Uterus (tissue), 4 donors: Measurements from ENCODE around the gene GPR32. TPM values are rescaled to one million over a fixed set of nuclear protein-coding genes. Genes with fewer than 3 reads are reported as not detected.
"Not testable (repeated sequence)": the region's sequence is repeated elsewhere in the genome, so short reads cannot be mapped to it uniquely, and the experiment has no call there.

Experiments used
- DNase-seq, 2 donors: peaks; one replicate each; pipeline ENCODE4 v3.0.0-alpha.2; 2019 to 2020
- H3K27ac ChIP-seq, 2 donors: fragments of 200-600 bp; sonication (generic); 1 replicate in 1 of 2; 2 replicates in 1 of 2; pipeline ENCODE4 v1.5.1; 2016 to 2018
- H3K27me3 ChIP-seq, 2 donors: fragments of 200-600 bp; sonication (generic); one replicate each; pipeline ENCODE4 v1.5.1; 2018 to 2019; ENCODE audit warnings: control low read depth in 1 of 2
- H3K36me3 ChIP-seq, 2 donors: fragments of 200-600 bp; sonication (generic); one replicate each; pipeline ENCODE4 v1.5.1; 2019; ENCODE audit warnings: control low read depth in 1 of 2
- H3K4me1 ChIP-seq, 2 donors: fragments of 200-600 bp; sonication (generic); one replicate each; pipeline ENCODE4 v1.5.1; 2018 to 2019; ENCODE audit warnings: control low read depth in 1 of 2
- H3K4me3 ChIP-seq, 2 donors: fragments of 200-600 bp; sonication (generic); 1 replicate in 1 of 2; 2 replicates in 1 of 2; pipeline ENCODE4 v1.5.1; 2018 to 2019; ENCODE audit warnings: mild to moderate bottlenecking in 1 of 2
- H3K9me3 ChIP-seq, 2 donors: fragments of 200-600 bp; sonication (generic); one replicate each; pipeline ENCODE4 v1.5.1; 2019; ENCODE audit warnings: control low read depth in 1 of 2
- CTCF ChIP-seq, 4 experiments: fragments of 200-600 bp in 2 of 4; fragments of 450-650 bp in 2 of 4; sonication (generic) in 2 of 4; IDR thresholded peaks; one replicate each; pipeline ENCODE4 v1.5.1; 2016 to 2019; ENCODE audit warnings: antibody characterized with exemption in 4 of 4, mild to moderate bottlenecking in 2 of 4, moderate library complexity in 1 of 4
- POLR2A ChIP-seq, 2 donors: fragments of 450-650 bp; IDR thresholded peaks; one replicate each; pipeline ENCODE4 v1.6.1; 2016; ENCODE audit warnings: antibody characterized with exemption in 2 of 2, mild to moderate bottlenecking in 1 of 2, moderate library complexity in 1 of 2
- intact Hi-C: fragments of 100-400 bp; cut with DNase I; formaldehyde crosslinking; loops from one replicate; pipeline ENCODE4 v1.15.1; 2023; ENCODE audit warnings: low total_unique reads
- total RNA-seq, 4 donors: library from RNA; depleted of rRNA in 3 of 4; stranded (reverse); fragments of >200 nt in 3 of 4; gene quantifications; one replicate each; pipeline versions ENCODE4 v1.1.0 to v1.2.4, GENCODE V29; 2014 to 2023
- donor health status: DM: yes; HTN: yes; CAD: no.

GPR32 gene
- total RNA-seq, 4 donors from 2014 or later, result not detected

- Histone ChIP-seq H3K27me3 (no peaks in the 10 kb centered on the region), H3K4me3 (no peak overlapping the region), H3K27ac (no peak overlapping the region), H3K4me1 (no peaks in the 10 kb centered on the region), H3K36me3 (no peaks in the 10 kb centered on the region), H3K9me3 (no peaks in the 10 kb centered on the region)
- intact Hi-C loops, result no loop called here
- no peak for DNase-seq
- no peak for TF ChIP-seq POLR2A (IDR thresholded peaks at IDR 0.05)
- no peak for TF ChIP-seq CTCF (IDR thresholded peaks at IDR 0.05)
These were observed 5.9 kb upstream of the GPR32 start for GRCh38 chr19:50764409-50764808.

GRCh38 chr19:50766746-50767145 lies 3.5 kb upstream of the GPR32 start:
- H3K9me3 ChIP-seq, H3K27me3 ChIP-seq, H3K4me3 ChIP-seq, H3K27ac ChIP-seq, intact Hi-C loops, H3K4me1 ChIP-seq, DNase-seq, H3K36me3 ChIP-seq: not testable (repeated sequence)

- H3K9me3 ChIP-seq, H3K4me1 ChIP-seq, H3K27ac ChIP-seq, H3K27me3 ChIP-seq, DNase-seq, H3K36me3 ChIP-seq, H3K4me3 ChIP-seq, intact Hi-C loops: not testable (repeated sequence)
These were observed 3.0 kb upstream of the GPR32 start for GRCh38 chr19:50767263-50767662.

- no peaks in the 10 kb centered on the region for H3K9me3 ChIP-seq
- H3K4me3 ChIP-seq, result no peak overlapping the region
- no peaks in the 10 kb centered on the region for H3K36me3 ChIP-seq
- no peaks in the 10 kb centered on the region for H3K27me3 ChIP-seq
- no peak overlapping the region for H3K27ac ChIP-seq
- TF ChIP-seq POLR2A (IDR thresholded peaks at IDR 0.05) (no peak), CTCF (IDR thresholded peaks at IDR 0.05) (no peak)
- intact Hi-C loops, result no loop called here
- no peak for DNase-seq
- no peaks in the 10 kb centered on the region for H3K4me1 ChIP-seq
These were observed 2.0 kb upstream of the GPR32 start for GRCh38 chr19:50768277-50768676.

- DNase-seq, result no peak
- no peaks in the 10 kb centered on the region for H3K36me3 ChIP-seq
- H3K27ac ChIP-seq, result no peak overlapping the region
- no peaks in the 10 kb centered on the region for H3K27me3 ChIP-seq
- no peaks in the 10 kb centered on the region for H3K4me1 ChIP-seq
- H3K4me3 ChIP-seq, result no peak overlapping the region
- H3K9me3 ChIP-seq, result no peaks in the 10 kb centered on the region
- intact Hi-C loops, result loop anchor here (10.0 kb wide), 1 partner anchor 416 kb away; no protein-coding TSS in a partner anchor
- TF ChIP-seq CTCF (IDR thresholded peaks at IDR 0.05), result no peak
- TF ChIP-seq POLR2A (IDR thresholded peaks at IDR 0.05), result no peak
These were observed 624 bp downstream of the GPR32 start for GRCh38 chr19:50770888-50771287.

- Histone ChIP-seq H3K4me3 (no peak overlapping the region), H3K9me3 (no peaks in the 10 kb centered on the region), H3K36me3 (no peaks in the 10 kb centered on the region), H3K27ac (no peak overlapping the region), H3K27me3 (peaks cover 0 to 9% of the 10 kb centered on the region in 2 donors), H3K4me1 (no peaks in the 10 kb centered on the region)
- DNase-seq, result no peak
- no peak for TF ChIP-seq CTCF (IDR thresholded peaks at IDR 0.05)
- intact Hi-C loops, result loop anchor here (10.0 kb wide), 1 partner anchor 418 kb away; no protein-coding TSS in a partner anchor
These were observed 2.2 kb downstream of the GPR32 start for GRCh38 chr19:50772476-50772875.

GRCh38 chr19:50772912-50773311 lies 2.6 kb downstream of the GPR32 start:
- intact Hi-C loops, result loop anchor here (10.0 kb wide), 1 partner anchor 418 kb away; no protein-coding TSS in a partner anchor
- H3K9me3 ChIP-seq, H3K36me3 ChIP-seq, H3K4me1 ChIP-seq, H3K4me3 ChIP-seq, H3K27ac ChIP-seq, DNase-seq: not testable (repeated sequence)
- H3K27me3 ChIP-seq, result peaks cover 0 to 13% of the 10 kb centered on the region in 2 donors

GRCh38 chr19:50773454-50773853 lies 3.2 kb downstream of the GPR32 start:
- H3K27me3 ChIP-seq, result peaks cover 0 to 19% of the 10 kb centered on the region in 2 donors
- intact Hi-C loops, result loop anchor here (10.0 kb wide), 1 partner anchor 419 kb away; no protein-coding TSS in a partner anchor
- not testable (repeated sequence) for H3K9me3 ChIP-seq, H3K36me3 ChIP-seq, H3K27ac ChIP-seq, H3K4me3 ChIP-seq, DNase-seq, H3K4me1 ChIP-seq
